K562 (cell line): ENCODE results near the gene UGT1A3. TPM values are rescaled to one million over a fixed set of nuclear protein-coding genes. Genes with fewer than 3 reads are reported as not detected.

ENCODE experiments used
- GTF3C2 ChIP-seq: IDR thresholded peaks from 3 replicates; pipeline ENCODE4 v1.6.1; 2011; ENCODE audit warnings: borderline replicate concordance, mild to moderate bottlenecking, moderate library complexity; ENCODE audit not compliant: insufficient read length; ENCODE audit errors: extremely low read depth
- HDAC1 ChIP-seq, 2 experiments: fragments of 450-650 bp; IDR thresholded peaks; 2 replicates each; pipeline ENCODE4 v1.6.1; 2016 to 2017; ENCODE audit warnings: inconsistent platforms in 1 of 2, mild to moderate bottlenecking in 1 of 2, moderate library complexity in 1 of 2
- KDM1A ChIP-seq, 2 experiments: fragments of 450-650 bp; IDR thresholded peaks; 2 replicates each; pipeline ENCODE4 v1.6.1; 2016; ENCODE audit warnings: mild to moderate bottlenecking in 2 of 2
- NKRF ChIP-seq: fragments of 450-650 bp; IDR thresholded peaks from 2 replicates; pipeline ENCODE4 v1.6.1; 2016; ENCODE audit warnings: borderline replicate concordance
- POLR2AphosphoS5 ChIP-seq: IDR thresholded peaks from 2 replicates; pipeline ENCODE4 v1.6.1; 2011; ENCODE audit warnings: mild to moderate bottlenecking, low read depth, low read length, moderate library complexity; ENCODE audit not compliant: control insufficient read depth, insufficient read depth
- RERE ChIP-seq: sonication (generic); formaldehyde crosslinking; IDR thresholded peaks from 2 replicates; pipeline ENCODE4 v1.8.0; 2023; ENCODE audit warnings: missing genetic modification reagents, mild to moderate bottlenecking, borderline replicate concordance
- TRIM25 ChIP-seq: fragments of 450-650 bp; IDR thresholded peaks from 2 replicates; pipeline ENCODE4 v1.7.0; 2016; ENCODE audit warnings: borderline replicate concordance
- ZC3H8 ChIP-seq: fragments of 450-650 bp; IDR thresholded peaks from 2 replicates; pipeline ENCODE4 v1.6.1; 2017
- ZHX1 ChIP-seq: fragments of 150-350 bp; conservative IDR thresholded peaks from 2 replicates; pipeline ENCODE4 v1.6.1; 2014; ENCODE audit warnings: low read length
- ZNF184 ChIP-seq: sonication (generic); formaldehyde crosslinking; IDR thresholded peaks from 2 replicates; pipeline ENCODE4 v1.5.0; 2020; ENCODE audit warnings: missing genetic modification reagents
- ZNF311 ChIP-seq: fragments of 250-450 bp; sonication (Bioruptor Pico); IDR thresholded peaks from 2 replicates; pipeline ENCODE4 v1.4.0; 2020; ENCODE audit warnings: mild to moderate bottlenecking, moderate library complexity
- ZNF583 ChIP-seq: fragments of 250-450 bp; sonication (Bioruptor Pico); IDR thresholded peaks from 2 replicates; pipeline ENCODE4 v1.4.0; 2020
- polyA plus RNA-seq, 8 experiments: library from polyadenylated mRNA; depleted of rRNA in 4 of 8; stranded (reverse) in 5 of 8; unstranded in 3 of 8; fragments of >200 nt; fragmentation: Nextera tagmentation in 2 of 8; fragmentation: Illumina TruSeq in 1 of 8; extraction: Ambion mirVana in 2 of 8; extraction: Trizol in 1 of 8; gene quantifications; 2 replicates each; pipeline versions ENCODE4 v1.2.1 to v1.2.3, GENCODE V29; 2011 to 2014; ENCODE audit warnings: inconsistent platforms in 1 of 8, missing spikeins in 1 of 8
- total RNA-seq, 7 experiments: library from RNA; depleted of rRNA in 6 of 7; stranded (reverse); fragments of >200 nt in 6 of 7; fragmentation: Illumina TruSeq in 2 of 7; extraction: Trizol in 2 of 7; gene quantifications; 2 replicates each; pipeline versions ENCODE4 v1.2.1 to v1.2.3, GENCODE V29; 2011 to 2021; ENCODE audit warnings: low replicate concordance in 1 of 7

The UGT1A3 gene
- total and polyA plus RNA-seq, 9 of the 15 experiments (the other 6 are each of a cell fraction or from before 2014, with no cell fraction given), result not detected

GRCh38 chr2:233700028-233700635 lies 28.7 kb upstream of the UGT1A3 start (continued):
- TF ChIP-seq RERE, result no peak
- no peak for TF ChIP-seq ZC3H8
- no peak for TF ChIP-seq ZNF583
- no peak for TF ChIP-seq GTF3C2
- TF ChIP-seq NKRF, result no peak
- no peak for TF ChIP-seq TRIM25
- no peak for TF ChIP-seq HDAC1 (IDR thresholded peaks at IDR 0.05)
- peak; percentile 48 to 57; a peak in 3 of 4 replicates for TF ChIP-seq KDM1A (IDR thresholded peaks at IDR 0.05)
- no peak for TF ChIP-seq ZHX1
- no peak for TF ChIP-seq ZNF184 (CRISPR knock-in tag)
- no peak for TF ChIP-seq POLR2AphosphoS5
- TF ChIP-seq ZNF311 (CRISPR knock-in tag), result no peak
